ENCODE results near the gene LRRC8C.
"Not testable (repeated sequence)": the region's sequence is repeated elsewhere in the genome, so short reads cannot be mapped to it uniquely, and the experiment has no call there.

The LRRC8C gene

GRCh38 chr1:89632657-89633247, at the start of gene LRRC8C:
TSS of gene LRRC8C (plus strand) at chr1:89633120. CDS start at chr1:89686474, 53,354 bp downstream.
- DNase-seq (ENCODE audit: low read depth in 2 of 2) = peak; percentile 73 to 80

DNA sequence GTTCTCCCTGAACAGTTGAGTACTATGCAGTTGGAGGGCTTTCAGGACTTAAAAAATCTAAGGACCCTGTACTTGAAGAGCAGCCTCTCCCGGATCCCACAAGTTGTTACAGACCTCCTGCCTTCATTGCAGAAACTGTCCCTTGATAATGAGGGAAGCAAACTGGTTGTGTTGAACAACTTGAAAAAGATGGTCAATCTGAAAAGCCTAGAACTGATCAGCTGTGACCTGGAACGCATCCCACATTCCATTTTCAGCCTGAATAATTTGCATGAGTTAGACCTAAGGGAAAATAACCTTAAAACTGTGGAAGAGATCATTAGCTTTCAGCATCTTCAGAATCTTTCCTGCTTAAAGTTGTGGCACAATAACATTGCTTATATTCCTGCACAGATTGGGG, 48.7 kb upstream of the LRRC8C start:
- no peak for DNase-seq (ENCODE audit: low read depth in 2 of 2)

- DNase-seq (ENCODE audit: low read depth in 2 of 2) = no peak
These were observed 48.1 kb upstream of the LRRC8C start for GRCh38 chr1:89584781-89585180.

- no peak for DNase-seq (ENCODE audit: low read depth in 2 of 2)
These were observed 45.2 kb upstream of the LRRC8C start for GRCh38 chr1:89587729-89588161.

- no peak for DNase-seq (ENCODE audit: low read depth in 2 of 2)
These were observed 44.4 kb upstream of the LRRC8C start for GRCh38 chr1:89588480-89588879.

GRCh38 chr1:89589515-89589914, 43.4 kb upstream of the LRRC8C start:
- no peak for DNase-seq (ENCODE audit: low read depth in 2 of 2)

DNA sequence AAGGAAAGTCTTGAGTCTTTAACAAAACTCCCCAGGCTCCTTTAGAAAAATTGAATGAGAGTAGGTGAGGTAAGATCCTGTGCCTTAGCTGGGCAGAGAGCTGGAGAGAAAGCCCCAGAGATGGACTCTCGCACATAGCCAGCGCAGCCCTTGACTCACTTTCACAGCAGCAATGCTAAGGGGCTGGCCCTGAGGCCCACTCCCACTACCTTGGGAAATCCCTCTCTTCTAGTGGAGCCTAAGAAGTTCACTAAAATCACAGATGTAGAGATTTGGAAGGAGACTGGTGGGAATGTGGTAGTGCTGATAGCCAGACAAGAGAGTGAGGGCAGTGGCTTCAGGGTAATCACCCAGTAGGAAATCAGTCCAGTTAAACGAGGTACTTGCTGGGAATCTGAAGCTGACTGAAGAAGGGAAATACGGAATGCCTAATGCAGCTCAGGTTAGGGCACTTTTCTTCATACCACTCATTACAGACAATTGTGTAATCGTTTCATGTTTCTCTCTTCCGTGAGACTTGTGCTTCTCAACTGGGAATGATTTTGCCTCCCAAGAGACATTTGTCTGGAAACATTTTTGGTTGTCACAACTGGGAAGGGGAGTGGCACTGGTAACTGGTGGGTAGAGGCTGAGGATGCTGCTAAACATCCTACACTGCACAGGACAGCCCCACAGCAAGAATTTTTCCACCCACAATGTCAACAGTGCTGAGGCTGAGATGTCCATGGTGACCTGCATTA, 42.4 kb upstream of the LRRC8C start:
- no peak for DNase-seq (ENCODE audit: low read depth in 2 of 2)

DNA sequence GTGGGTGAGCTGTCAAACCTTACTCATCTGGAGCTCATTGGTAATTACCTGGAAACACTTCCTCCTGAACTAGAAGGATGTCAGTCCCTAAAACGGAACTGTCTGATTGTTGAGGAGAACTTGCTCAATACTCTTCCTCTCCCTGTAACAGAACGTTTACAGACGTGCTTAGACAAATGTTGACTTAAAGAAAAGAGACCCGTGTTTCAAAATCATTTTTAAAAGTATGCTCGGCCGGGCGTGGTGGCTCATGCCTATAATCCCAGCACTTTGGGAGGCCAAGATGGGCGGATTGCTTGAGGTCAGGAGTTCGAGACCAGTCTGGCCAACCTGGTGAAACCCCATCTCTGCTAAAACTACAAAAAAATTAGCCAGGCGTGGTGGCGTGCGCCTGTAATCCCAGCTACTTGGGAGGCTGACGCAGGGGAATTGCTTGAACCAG, 40.0 kb upstream of the LRRC8C start:
- not testable (repeated sequence) for DNase-seq (ENCODE audit: low read depth in 2 of 2)

GRCh38 chr1:89594096-89594740, 38.7 kb upstream of the LRRC8C start:
- no peak for DNase-seq (ENCODE audit: low read depth in 2 of 2)

DNA sequence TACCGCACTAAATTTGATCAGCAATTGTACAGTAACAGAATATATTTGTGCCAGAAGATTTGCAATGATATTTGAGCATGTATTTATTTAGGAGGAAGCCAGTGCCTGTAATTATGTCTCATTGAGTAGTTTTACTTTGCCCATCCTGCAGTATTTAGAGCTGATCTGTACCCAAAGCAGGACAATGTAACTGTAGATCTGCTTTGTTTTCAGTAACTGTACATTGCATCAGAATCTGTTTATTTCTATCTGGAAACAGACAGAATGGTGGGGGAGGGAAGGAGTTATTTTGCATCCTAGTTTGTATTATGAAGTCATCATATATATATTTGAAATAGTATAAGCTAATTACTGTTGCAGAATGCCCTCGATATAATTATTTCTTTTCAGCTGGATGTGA, 36.2 kb upstream of the LRRC8C start:
- DNase-seq (ENCODE audit: low read depth in 2 of 2) = no peak

GRCh38 chr1:89598450-89599331, 34.2 kb upstream of the LRRC8C start:
- DNase-seq (ENCODE audit: low read depth in 2 of 2) = no peak

- DNase-seq (ENCODE audit: low read depth in 2 of 2) = no peak
These were observed 33.6 kb upstream of the LRRC8C start for GRCh38 chr1:89599332-89599630.

GRCh38 chr1:89600451-89601224, 32.3 kb upstream of the LRRC8C start:
- DNase-seq (ENCODE audit: low read depth in 2 of 2) = no peak

DNA sequence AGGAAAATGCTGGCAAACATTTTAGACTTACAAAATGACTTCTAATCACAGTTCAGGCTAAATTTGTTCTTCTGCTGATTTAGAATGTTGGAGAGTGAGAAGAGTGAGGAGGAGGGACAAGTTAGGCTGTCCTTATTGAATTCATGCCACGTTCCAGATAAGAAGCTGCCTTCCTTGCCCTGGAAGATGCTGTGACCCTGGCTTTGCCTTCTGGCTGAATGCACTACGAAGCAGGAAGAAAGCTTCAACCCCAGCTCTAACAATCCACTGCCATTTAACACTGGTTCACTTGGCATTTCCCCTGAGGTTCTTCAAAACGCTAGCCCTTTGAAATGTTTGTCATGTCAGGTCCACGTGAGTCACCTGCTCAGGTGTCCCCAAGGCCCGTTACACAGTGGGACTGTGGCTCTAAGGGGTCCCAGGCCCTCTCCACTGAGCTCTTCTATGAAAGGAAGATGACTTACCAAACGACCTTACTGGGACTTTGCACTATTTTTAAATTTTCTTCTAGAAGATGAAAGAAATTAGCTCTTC, 30.0 kb upstream of the LRRC8C start:
- DNase-seq (ENCODE audit: low read depth in 2 of 2) = no peak

GRCh38 chr1:89603651-89604413, 29.1 kb upstream of the LRRC8C start:
- no peak for DNase-seq (ENCODE audit: low read depth in 2 of 2)

- DNase-seq (ENCODE audit: low read depth in 2 of 2) = no peak
These were observed 28.5 kb upstream of the LRRC8C start for GRCh38 chr1:89604414-89604735.

DNA sequence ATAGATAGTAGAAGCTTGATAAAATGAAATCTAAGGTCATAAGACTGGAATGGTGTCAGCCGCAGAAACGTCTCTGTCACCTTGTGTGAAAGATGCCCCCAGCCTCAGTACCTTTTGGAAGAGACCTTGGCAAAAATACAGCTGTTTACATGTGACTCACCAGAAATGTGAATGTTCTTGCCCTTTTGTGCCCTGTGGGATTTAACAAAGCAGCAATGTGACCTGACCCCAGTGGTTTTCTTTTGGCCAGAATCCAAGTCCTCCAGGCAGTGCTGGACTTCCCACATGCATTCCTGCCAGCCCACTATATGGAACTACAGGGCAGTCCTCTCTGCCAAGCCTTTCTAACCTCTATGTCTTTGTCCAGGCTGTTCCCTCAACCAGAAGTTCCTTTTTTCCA, 27.2 kb upstream of the LRRC8C start:
- no peak for DNase-seq (ENCODE audit: low read depth in 2 of 2)

DNA sequence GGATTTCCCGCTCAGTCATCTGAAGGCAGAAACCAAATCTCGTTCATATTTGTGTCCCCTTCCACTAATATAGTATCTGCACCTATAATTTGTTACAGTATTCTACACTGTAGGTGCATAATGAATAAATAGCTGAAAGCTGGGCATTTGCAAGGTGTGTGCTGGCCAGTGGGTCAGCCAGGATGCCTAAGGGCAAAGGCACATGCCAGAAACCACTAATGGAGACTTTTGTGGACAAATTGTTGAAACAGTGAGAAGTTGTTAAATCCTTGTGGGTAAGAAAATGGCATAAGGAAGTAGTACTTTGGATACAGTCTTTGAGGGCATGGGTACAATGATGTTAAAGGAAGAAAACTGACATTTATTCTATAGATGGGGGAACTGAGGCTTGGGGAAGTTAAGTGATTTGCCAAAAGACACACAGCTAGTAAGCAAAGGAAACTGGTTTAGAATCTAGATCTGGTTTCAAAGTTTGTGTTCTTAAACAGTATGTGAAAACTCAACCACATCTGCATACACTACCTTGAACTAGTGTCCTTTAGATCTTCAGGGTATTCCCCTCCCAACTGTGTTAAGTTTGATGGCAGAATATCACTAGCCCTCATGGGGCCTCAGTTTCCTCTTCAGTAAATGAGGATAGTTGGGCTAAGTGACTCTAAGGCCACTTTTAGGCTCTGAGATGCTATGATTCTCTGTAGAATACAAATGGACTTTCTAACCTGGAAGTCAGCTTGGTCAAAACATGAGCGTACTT, 26.5 kb upstream of the LRRC8C start:
- no peak for DNase-seq (ENCODE audit: low read depth in 2 of 2)

DNA sequence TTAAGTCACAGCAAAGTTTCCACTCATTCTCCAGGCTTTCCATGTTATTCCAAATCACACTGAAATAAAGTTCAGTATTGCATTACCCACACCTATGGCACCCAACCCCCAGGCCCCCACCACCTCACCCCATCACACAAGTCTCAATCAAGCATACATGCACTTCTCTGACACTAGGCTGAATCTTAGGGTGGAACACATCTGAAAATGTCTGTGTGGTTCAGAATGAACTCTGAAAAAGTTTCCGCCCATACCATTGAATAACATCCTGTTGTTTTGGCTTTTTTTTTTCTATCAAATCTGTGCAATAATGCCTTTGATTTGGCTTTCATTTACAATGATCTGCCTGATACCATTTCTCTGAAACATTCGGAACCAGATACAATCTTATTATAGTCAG, 25.8 kb upstream of the LRRC8C start:
- DNase-seq (ENCODE audit: low read depth in 2 of 2) = no peak
